ENCODE data around the gene NAT9. TPM values are rescaled to one million over a fixed set of nuclear protein-coding genes. Genes with fewer than 3 reads are reported as not detected.

Gene NAT9
- total RNA-seq, 1 experiment from 2014 or later: 63.5 TPM

- Mint-ChIP-seq H3K27me3 (ENCODE audit: low read depth) (peaks cover 30% of the 10 kb centered on the region), H3K4me3 (0 out of 5 replicates have a peak overlapping the region, but pooled peaks of 1 of the 2 experiments have one; percentile 12), H3K9me3 (no peaks in the 10 kb centered on the region; a peak in 1 of 5 replicates), H3K27ac (no peak overlapping the region; a peak in 1 of 7 replicates), H3K36me3 (ENCODE audit: insufficient read depth in 1 of 3, low read depth in 3 of 3) (no peaks in the 10 kb centered on the region; a peak in 1 of 7 replicates), H3K4me1 (peaks cover 35% of the 10 kb centered on the region in 2 experiments)
- H4K91ac ChIP-seq (ENCODE audit: insufficient read length, low read depth, low read length): no peak overlapping the region
- no peak overlapping the region for H3K4ac ChIP-seq (ENCODE audit: low read depth, low read length)
- H2BK5ac ChIP-seq (ENCODE audit: insufficient read length, low read length): no peak overlapping the region
- H2BK120ac ChIP-seq (ENCODE audit: low read depth, low read length, poor library complexity, severe bottlenecking): no peak overlapping the region
- no peak overlapping the region for H3K18ac ChIP-seq (ENCODE audit: insufficient read length, low read depth, low read length)
- no peak overlapping the region for H2BK15ac ChIP-seq (ENCODE audit: low read depth, low read length)
- no peak overlapping the region for H3T11ph ChIP-seq (ENCODE audit: low read length)
- no peak for TF ChIP-seq CTCF (conservative IDR thresholded peaks at IDR 0.05)
- no peak overlapping the region for H4K8ac ChIP-seq (replicated peaks; ENCODE audit: insufficient read length, low read depth, low read length)
- peaks cover 13% of the 10 kb centered on the region for H3K4me1 ChIP-seq (ENCODE audit: insufficient read depth, low read length)
- H3K79me2 ChIP-seq (ENCODE audit: insufficient read depth, low read length): no peaks in the 10 kb centered on the region
- no peak overlapping the region for H2BK12ac ChIP-seq (ENCODE audit: insufficient read length, low read depth, low read length)
- no peak overlapping the region for H3K27ac ChIP-seq (ENCODE audit: insufficient read length, low read depth, low read length)
- H3K14ac ChIP-seq (ENCODE audit: insufficient read depth, low read length): 0 out of 2 replicates have a peak overlapping the region, but pooled peaks have one; percentile 1
- no peak overlapping the region for H3K4me2 ChIP-seq (ENCODE audit: insufficient read depth, insufficient read length, low read length)
- peak overlapping the region; percentile 21 for H3K9ac ChIP-seq (ENCODE audit: extremely low read depth, insufficient read length, low read length)
- no peak overlapping the region for H2AK5ac ChIP-seq (ENCODE audit: insufficient read length, low read length)
- no peak overlapping the region for H3K23ac ChIP-seq (ENCODE audit: insufficient read length, low read depth, low read length)
- peak; percentile 45 for DNase-seq
- no peak overlapping the region for H4K5ac ChIP-seq (ENCODE audit: insufficient read length, low read depth, low read length)
- H4K20me1 ChIP-seq (ENCODE audit: control insufficient read depth, insufficient read depth, insufficient read length): no peaks in the 10 kb centered on the region
- no peak overlapping the region for H2AFZ ChIP-seq (ENCODE audit: low read length)
- no peaks in the 10 kb centered on the region for H3K79me1 ChIP-seq (ENCODE audit: insufficient read depth, low read depth, low read length, poor library complexity, severe bottlenecking)
- no peak overlapping the region for H3K56ac ChIP-seq (ENCODE audit: insufficient read length, low read depth, low read length)
- peaks cover 8% of the 10 kb centered on the region for H3K23me2 ChIP-seq (ENCODE audit: insufficient read length, low read depth, low read length, poor library complexity, severe bottlenecking)
- H2BK20ac ChIP-seq (ENCODE audit: low read depth, low read length, poor library complexity, severe bottlenecking): no peak overlapping the region
- no CpG with 5 or more reads among the region's 4 CpGs for WGBS (ENCODE audit: extremely low coverage, insufficient read length, low lambda C conversion rate)
- no peaks in the 10 kb centered on the region for H3K27me3 ChIP-seq (ENCODE audit: insufficient read depth, low read length)
- no peaks in the 10 kb centered on the region for H3K9me3 ChIP-seq (ENCODE audit: control insufficient read depth, low read depth, low read length)
Measured at GRCh38 chr17:74742153-74742515, 34.0 kb downstream of the NAT9 start.
